ENCODE results near the gene SFXN5.

DNA sequence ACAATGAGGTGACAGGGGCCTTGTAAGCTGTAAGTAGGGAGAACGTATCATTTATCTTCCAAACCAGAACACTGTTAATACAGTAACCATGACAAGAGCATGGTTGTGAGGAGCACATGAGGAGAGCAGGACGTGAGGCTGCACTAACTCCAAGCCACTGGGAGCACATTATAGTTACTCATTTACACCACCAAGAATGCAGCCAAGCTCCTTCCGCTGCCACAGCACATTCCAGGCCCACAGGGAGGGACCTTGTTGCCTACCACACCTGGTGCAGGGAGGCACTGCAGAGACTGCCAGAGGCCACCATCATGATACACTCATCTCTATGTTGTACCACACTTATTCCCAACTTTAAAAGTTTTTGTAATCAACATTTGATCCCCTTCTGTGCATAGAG, 13.5 kb upstream of the SFXN5 start:
- no peak for TF ChIP-seq POLR2A (IDR thresholded peaks at IDR 0.05)
- TF ChIP-seq, protein P1, sequence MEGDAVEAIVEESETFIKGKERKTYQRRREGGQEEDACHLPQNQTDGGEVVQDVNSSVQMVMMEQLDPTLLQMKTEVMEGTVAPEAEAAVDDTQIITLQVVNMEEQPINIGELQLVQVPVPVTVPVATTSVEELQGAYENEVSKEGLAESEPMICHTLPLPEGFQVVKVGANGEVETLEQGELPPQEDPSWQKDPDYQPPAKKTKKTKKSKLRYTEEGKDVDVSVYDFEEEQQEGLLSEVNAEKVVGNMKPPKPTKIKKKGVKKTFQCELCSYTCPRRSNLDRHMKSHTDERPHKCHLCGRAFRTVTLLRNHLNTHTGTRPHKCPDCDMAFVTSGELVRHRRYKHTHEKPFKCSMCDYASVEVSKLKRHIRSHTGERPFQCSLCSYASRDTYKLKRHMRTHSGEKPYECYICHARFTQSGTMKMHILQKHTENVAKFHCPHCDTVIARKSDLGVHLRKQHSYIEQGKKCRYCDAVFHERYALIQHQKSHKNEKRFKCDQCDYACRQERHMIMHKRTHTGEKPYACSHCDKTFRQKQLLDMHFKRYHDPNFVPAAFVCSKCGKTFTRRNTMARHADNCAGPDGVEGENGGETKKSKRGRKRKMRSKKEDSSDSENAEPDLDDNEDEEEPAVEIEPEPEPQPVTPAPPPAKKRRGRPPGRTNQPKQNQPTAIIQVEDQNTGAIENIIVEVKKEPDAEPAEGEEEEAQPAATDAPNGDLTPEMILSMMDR (IDR thresholded peaks at IDR 0.05) = no peak

All from Peyer's patch (tissue), 4 donors.